Erythroblast (primary cell): ENCODE measurements around the gene SNX21.

ENCODE experiments used
- GATA1 ChIP-seq: IDR thresholded peaks from 2 replicates; pipeline ENCODE4 v1.6.1; 2011; ENCODE audit warnings: low read depth, mild to moderate bottlenecking, control low read depth, low read length, moderate library complexity
- POLR2A ChIP-seq: IDR thresholded peaks from 2 replicates; pipeline ENCODE4 v1.6.1; 2011; ENCODE audit warnings: mild to moderate bottlenecking, low read length

- peak; percentile 94 for TF ChIP-seq POLR2A
- no peak for TF ChIP-seq GATA1
Observed at GRCh38 chr20:45857114-45857881, 23.7 kb downstream of the SNX21 start, which contains the start of the genes ACOT8 and ZSWIM3.
